PC-3 (cell line): ENCODE measurements around the gene VDAC1.

ENCODE experiments used
- CTCF ChIP-seq: fragments of 300-600 bp; sonication (generic); conservative IDR thresholded peaks from 2 replicates; pipeline ENCODE4 v1.5.1; 2017; ENCODE audit warnings: antibody characterized with exemption, low read depth, mild to moderate bottlenecking, low read length
- EZH2 ChIP-seq: fragments of 300-600 bp; sonication (generic); IDR thresholded peaks from one replicate; pipeline ENCODE4 v1.6.1; 2017; ENCODE audit warnings: antibody characterized with exemption, mild to moderate bottlenecking, low read length; ENCODE audit not compliant: unreplicated experiment
- EZH2phosphoT487 ChIP-seq: fragments of 300-600 bp; sonication (generic); IDR thresholded peaks from 2 replicates; pipeline ENCODE4 v1.6.1; 2018; ENCODE audit warnings: mild to moderate bottlenecking, antibody characterized with exemption, low read length, borderline replicate concordance

GRCh38 chr5:133995883-133996563 lies 8.8 kb downstream of the VDAC1 start:
- TF ChIP-seq CTCF (no peak), EZH2 (no peak), EZH2phosphoT487 (no peak)
